CD8-positive, alpha-beta memory T cell (primary cell): Measurements from ENCODE around the gene GAS6. TPM values are rescaled to one million over a fixed set of nuclear protein-coding genes. Genes with fewer than 3 reads are reported as not detected.

Source experiments
- CTCF ChIA-PET: fragments of 350-600 bp; sonication (Branson Sonifier 250); formaldehyde crosslinking; loops from one replicate; lab custom pipeline; 2021; ENCODE audit warnings: antibody characterized with exemption; lab: Charles Lee
- POLR2A ChIA-PET: fragments of 350-600 bp; sonication (Branson Sonifier 250); formaldehyde crosslinking; loops from one replicate; lab custom pipeline; 2021; ENCODE audit warnings: antibody characterized with exemption; lab: Charles Lee
- DNase-seq, 5 donors: peaks; one replicate each; pipeline versions ENCODE4 v3.0.0 to v3.0.0-alpha.2; 2020 to 2022; ENCODE audit warnings: mixed read lengths in 1 of 5
- H3K27ac ChIP-seq: one replicate; pipeline ENCODE4 v1.7.0; 2013; ENCODE audit warnings: low read depth, mild to moderate bottlenecking, low read length, moderate library complexity
- H3K27me3 ChIP-seq: 2 replicates; pipeline ENCODE4 v1.7.0; 2013; ENCODE audit warnings: low read length, mild to moderate bottlenecking; ENCODE audit not compliant: insufficient read depth, poor library complexity, severe bottlenecking
- H3K36me3 ChIP-seq: 2 replicates; pipeline ENCODE4 v1.7.0; 2013; ENCODE audit warnings: mild to moderate bottlenecking, low read length, moderate library complexity; ENCODE audit not compliant: insufficient read depth
- H3K4me1 ChIP-seq: 2 replicates; pipeline ENCODE4 v1.7.0; 2013; ENCODE audit warnings: mild to moderate bottlenecking, low read length, moderate library complexity; ENCODE audit not compliant: insufficient read depth
- H3K4me3 ChIP-seq: 2 replicates; pipeline ENCODE4 v1.7.0; 2013; ENCODE audit warnings: mild to moderate bottlenecking, low read length
- H3K9me3 ChIP-seq: 2 replicates; pipeline ENCODE4 v1.7.0; 2013; ENCODE audit warnings: mild to moderate bottlenecking, low read length
- H3K27ac Mint-ChIP-seq, 8 donors: one replicate each; pipeline ENCODE4 v1.8.0; 2020 to 2021; ENCODE audit warnings: mixed read lengths in 8 of 8, mild to moderate bottlenecking in 6 of 8, inconsistent platforms in 3 of 8, moderate library complexity in 3 of 8
- H3K27me3 Mint-ChIP-seq, 2 donors: one replicate each; pipeline ENCODE4 v1.8.0; 2020 to 2021; ENCODE audit warnings: mixed read lengths in 2 of 2, mild to moderate bottlenecking in 1 of 2, moderate library complexity in 1 of 2
- H3K36me3 Mint-ChIP-seq, 3 donors: one replicate each; pipeline ENCODE4 v1.8.0; 2020 to 2021; ENCODE audit warnings: mixed read lengths in 3 of 3, inconsistent platforms in 1 of 3, mild to moderate bottlenecking in 1 of 3
- H3K4me1 Mint-ChIP-seq, 3 donors: one replicate each; pipeline ENCODE4 v1.8.0; 2020 to 2021; ENCODE audit warnings: mixed read lengths in 3 of 3, inconsistent platforms in 1 of 3, mild to moderate bottlenecking in 1 of 3
- H3K4me3 Mint-ChIP-seq, 7 donors: one replicate each; pipeline ENCODE4 v1.8.0; 2020 to 2021; ENCODE audit warnings: mixed read lengths in 7 of 7, mild to moderate bottlenecking in 6 of 7, moderate library complexity in 4 of 7, inconsistent platforms in 2 of 7
- H3K9me3 Mint-ChIP-seq, 5 donors: one replicate each; pipeline ENCODE4 v1.8.0; 2020 to 2022; ENCODE audit warnings: mixed read lengths in 5 of 5, mild to moderate bottlenecking in 3 of 5, moderate library complexity in 2 of 5, inconsistent platforms in 1 of 5
- polyA plus RNA-seq: library from polyadenylated mRNA; unstranded; fragments of 300-500 nt; fragmentation: Illumina TruSeq; gene quantifications from one replicate; pipeline ENCODE4 v1.2.3, GENCODE V29; 2021
- total RNA-seq, 2 experiments: library from RNA; stranded (reverse); gene quantifications; one replicate each; pipeline ENCODE4 v1.2.3, GENCODE V29; 2021

The GAS6 gene
- total and polyA plus RNA-seq, 3 experiments from 2014 or later: 0.42 to 0.50 (median 0.47) TPM

DNA sequence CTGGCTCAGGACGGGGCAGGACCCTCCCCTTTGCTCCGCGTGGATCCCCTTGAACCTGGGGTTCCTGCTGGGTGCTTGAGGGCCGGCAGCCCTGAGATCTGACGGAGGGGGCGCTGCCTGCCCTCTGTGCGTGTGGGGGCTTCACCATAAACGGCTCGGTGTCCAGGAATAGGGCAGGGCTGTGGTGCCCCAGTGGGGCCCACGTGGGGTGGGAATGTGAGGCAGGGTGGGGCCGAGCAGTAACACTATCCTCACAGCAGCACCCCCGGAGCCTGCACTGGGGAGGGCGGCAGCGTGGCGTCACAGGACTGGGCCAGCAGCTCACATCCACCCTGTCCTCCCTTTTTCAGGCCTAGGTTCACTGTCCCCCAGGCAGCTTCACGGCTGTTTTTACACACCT lies 38.0 kb downstream of the GAS6 start:
- Histone ChIP-seq H3K9me3 (no peaks in the 10 kb centered on the region), H3K27me3 (no peaks in the 10 kb centered on the region), H3K36me3 (no peaks in the 10 kb centered on the region), H3K4me1 (no peaks in the 10 kb centered on the region), H3K27ac (no peak overlapping the region), H3K4me3 (no peak overlapping the region)
- no peaks in the 10 kb centered on the region for H3K9me3 Mint-ChIP-seq
- DNase-seq: no peak
- H3K27me3 Mint-ChIP-seq: no peaks in the 10 kb centered on the region
- H3K36me3 Mint-ChIP-seq: peaks cover 0 to 3% (median 1%) of the 10 kb centered on the region in 3 donors
- CTCF ChIA-PET: no interaction called here
- POLR2A ChIA-PET: no interaction called here
- H3K4me3 Mint-ChIP-seq: no peak overlapping the region
- no peak overlapping the region for H3K27ac Mint-ChIP-seq
- H3K4me1 Mint-ChIP-seq: no peaks in the 10 kb centered on the region

DNA sequence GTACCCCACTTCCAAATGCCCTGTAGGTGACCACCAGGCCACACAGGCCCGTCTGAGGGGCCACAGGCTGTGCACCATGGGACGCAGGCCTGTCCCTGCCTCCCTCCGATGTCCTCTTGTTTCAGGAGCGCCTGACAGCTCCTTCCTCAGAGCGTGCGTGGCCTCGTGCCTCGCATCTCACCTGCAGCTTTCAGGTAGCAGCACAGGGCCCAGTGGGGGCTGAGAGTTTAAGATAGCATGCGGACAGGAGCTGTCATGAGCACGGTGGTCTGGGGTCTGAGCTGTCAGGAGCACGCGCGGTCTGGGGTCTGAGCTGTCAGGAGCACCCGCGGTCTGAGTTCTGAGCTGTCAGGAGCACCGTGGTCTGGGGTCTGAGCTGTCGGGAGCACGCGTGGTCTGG lies 40.1 kb downstream of the GAS6 start:
- Histone ChIP-seq H3K4me3 (no peak overlapping the region), H3K36me3 (no peaks in the 10 kb centered on the region), H3K27me3 (no peaks in the 10 kb centered on the region), H3K9me3 (no peaks in the 10 kb centered on the region), H3K4me1 (no peaks in the 10 kb centered on the region), H3K27ac (no peak overlapping the region)
- DNase-seq: no peak
- Mint-ChIP-seq H3K4me3 (no peak overlapping the region), H3K27me3 (no peaks in the 10 kb centered on the region), H3K27ac (no peak overlapping the region), H3K9me3 (no peaks in the 10 kb centered on the region), H3K36me3 (peaks cover 0 to 3% (median 1%) of the 10 kb centered on the region in 3 donors), H3K4me1 (no peaks in the 10 kb centered on the region)
- ChIA-PET CTCF (no interaction called here), POLR2A (no interaction called here)

DNA sequence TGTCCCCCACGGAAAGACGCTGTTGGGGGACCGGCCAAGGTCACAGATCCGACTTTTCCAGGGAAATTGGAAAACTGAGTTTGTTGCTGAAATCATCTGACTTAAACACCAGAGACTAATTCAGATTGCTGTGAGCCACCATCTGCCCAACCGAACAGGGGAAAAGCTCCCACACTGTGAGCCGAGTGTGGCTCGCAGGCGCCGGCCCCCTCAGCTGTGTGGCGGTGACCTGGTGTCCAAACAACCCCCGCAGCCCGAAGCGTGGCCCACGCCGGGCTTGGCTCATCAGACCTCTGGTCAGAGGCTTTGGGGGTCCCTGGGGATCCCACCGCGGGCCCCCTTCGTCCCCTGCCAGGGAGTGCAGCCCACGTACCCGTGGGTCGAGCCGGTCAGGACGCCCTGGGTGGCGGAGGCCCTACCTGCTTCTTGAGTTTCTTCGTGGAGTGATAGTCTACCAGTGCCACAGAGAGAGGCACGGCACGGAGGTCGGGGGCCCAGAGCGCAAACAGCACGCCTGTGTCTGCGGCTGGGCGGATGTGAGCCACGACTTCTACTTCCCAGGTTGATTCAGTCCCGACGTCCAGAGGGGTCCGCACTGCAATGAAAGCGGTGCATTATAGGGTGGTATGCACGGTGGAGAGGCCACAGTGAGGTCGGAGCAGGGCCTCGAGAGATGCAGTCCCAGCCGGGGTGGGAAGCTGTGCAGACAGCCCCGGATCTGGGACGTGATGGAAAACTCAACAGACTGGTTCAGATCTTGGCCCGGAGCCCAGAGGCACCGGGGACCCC lies 40.7 kb downstream of the GAS6 start:
- Histone ChIP-seq H3K36me3 (no peaks in the 10 kb centered on the region), H3K27ac (no peak overlapping the region), H3K27me3 (no peaks in the 10 kb centered on the region), H3K9me3 (no peaks in the 10 kb centered on the region), H3K4me3 (no peak overlapping the region), H3K4me1 (no peaks in the 10 kb centered on the region)
- Mint-ChIP-seq H3K4me3 (no peak overlapping the region), H3K36me3 (peaks cover 0 to 3% (median 1%) of the 10 kb centered on the region in 3 donors), H3K4me1 (no peaks in the 10 kb centered on the region), H3K27me3 (no peaks in the 10 kb centered on the region), H3K9me3 (no peaks in the 10 kb centered on the region), H3K27ac (no peak overlapping the region)
- DNase-seq: no peak
- ChIA-PET POLR2A (no interaction called here), CTCF (no interaction called here)

- H3K4me1 Mint-ChIP-seq: peaks cover 0 to 4% (median 2%) of the 10 kb centered on the region in 3 donors
- H3K36me3 Mint-ChIP-seq: peaks cover 0 to 3% (median 1%) of the 10 kb centered on the region in 3 donors
- no peak for DNase-seq
- Histone ChIP-seq H3K4me1 (no peaks in the 10 kb centered on the region), H3K27ac (no peak overlapping the region), H3K4me3 (no peak overlapping the region), H3K9me3 (no peaks in the 10 kb centered on the region), H3K36me3 (no peaks in the 10 kb centered on the region), H3K27me3 (no peaks in the 10 kb centered on the region)
- no peaks in the 10 kb centered on the region for H3K9me3 Mint-ChIP-seq
- H3K27me3 Mint-ChIP-seq: no peaks in the 10 kb centered on the region
- H3K27ac Mint-ChIP-seq: no peak overlapping the region
- ChIA-PET CTCF (no interaction called here), POLR2A (no interaction called here)
- H3K4me3 Mint-ChIP-seq: no peak overlapping the region
Observed at GRCh38 chr13:113822266-113822665, 41.6 kb downstream of the GAS6 start.

DNA sequence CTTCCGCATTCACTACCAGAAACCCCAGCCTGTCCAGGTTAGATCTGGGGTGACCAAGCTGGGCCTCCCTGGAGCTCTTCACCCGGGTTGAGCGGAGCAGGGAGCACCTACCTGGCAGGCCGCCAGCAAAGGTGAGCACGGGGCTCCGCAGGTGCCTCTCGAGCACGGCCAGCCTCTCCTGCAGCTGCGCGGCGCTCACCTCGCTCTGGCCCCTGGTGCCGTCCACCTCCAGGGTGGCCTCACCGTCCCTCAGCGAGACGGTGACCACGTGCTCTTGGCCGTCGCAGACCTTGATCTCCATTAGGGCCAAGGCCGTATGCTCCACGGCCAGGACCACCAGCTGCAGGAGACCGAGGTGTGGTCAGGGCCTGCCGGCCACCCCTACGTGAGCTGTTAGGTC lies 42.0 kb downstream of the GAS6 start:
- H3K4me1 ChIP-seq: peaks cover under 1% of the 10 kb centered on the region
- Mint-ChIP-seq H3K9me3 (no peaks in the 10 kb centered on the region), H3K4me3 (no peak overlapping the region), H3K36me3 (peaks cover 0 to 3% (median 1%) of the 10 kb centered on the region in 3 donors), H3K27ac (no peak overlapping the region), H3K4me1 (peaks cover 3 to 7% (median 4%) of the 10 kb centered on the region in 3 donors), H3K27me3 (peaks cover 0 to 2% of the 10 kb centered on the region in 2 donors)
- no peaks in the 10 kb centered on the region for H3K36me3 ChIP-seq
- POLR2A ChIA-PET: no interaction called here
- no peak overlapping the region for H3K4me3 ChIP-seq
- H3K27ac ChIP-seq: no peak overlapping the region
- no peaks in the 10 kb centered on the region for H3K27me3 ChIP-seq
- CTCF ChIA-PET: no interaction called here
- H3K9me3 ChIP-seq: no peaks in the 10 kb centered on the region
- DNase-seq: no peak

DNA sequence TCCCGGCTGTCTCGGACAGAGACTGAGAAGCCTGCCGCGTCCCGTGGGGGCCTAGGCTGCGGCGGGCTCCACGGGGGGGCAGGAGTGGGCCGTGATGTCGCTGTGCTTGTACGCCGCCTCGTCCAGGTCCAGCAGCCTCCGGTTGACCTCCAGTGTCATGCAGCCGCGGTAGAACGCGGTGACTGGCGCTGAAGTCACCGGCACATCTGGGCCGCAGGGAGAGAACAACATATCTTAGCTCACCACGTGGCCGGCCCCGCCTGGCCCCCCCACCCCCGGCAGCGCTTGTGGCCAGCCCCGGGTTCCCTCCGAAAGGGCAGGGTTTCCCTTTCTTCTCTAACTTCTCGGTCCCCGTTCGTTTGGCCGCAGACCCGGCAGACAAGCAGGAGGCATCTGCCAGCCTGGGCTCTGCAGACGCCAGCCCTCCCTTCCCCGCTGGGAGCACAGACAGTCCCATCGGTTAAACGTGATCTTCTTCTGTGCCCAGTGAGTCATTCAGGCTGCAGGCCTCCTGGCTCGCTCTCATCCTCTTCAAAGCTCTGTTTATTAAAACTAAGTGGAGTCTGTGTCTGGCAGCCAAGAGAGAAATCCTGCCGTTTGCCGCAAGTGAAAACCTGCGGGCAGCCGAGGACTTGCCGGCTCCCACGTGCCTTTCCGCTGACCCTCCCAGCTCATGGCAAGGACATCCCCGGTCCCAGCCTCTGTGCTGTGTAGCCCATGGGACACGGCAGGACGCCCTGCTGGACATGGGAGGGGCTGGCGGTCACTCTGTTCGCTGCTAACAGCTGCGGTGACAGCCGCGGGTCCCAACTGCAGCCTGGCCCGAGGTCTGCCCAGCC lies 42.8 kb downstream of the GAS6 start:
- no peak for DNase-seq
- peaks cover 8 to 13% (median 11%) of the 10 kb centered on the region in 3 donors for H3K4me1 Mint-ChIP-seq
- H3K4me3 Mint-ChIP-seq: peak overlapping the region in 1 of 7 donors; percentile 70
- H3K4me3 ChIP-seq: no peak overlapping the region
- no peak overlapping the region for H3K27ac Mint-ChIP-seq
- peaks cover 0 to 6% of the 10 kb centered on the region in 2 donors for H3K27me3 Mint-ChIP-seq
- H3K4me1 ChIP-seq: peaks cover 9% of the 10 kb centered on the region
- H3K27ac ChIP-seq: no peak overlapping the region
- H3K9me3 Mint-ChIP-seq: no peaks in the 10 kb centered on the region
- no peaks in the 10 kb centered on the region for H3K27me3 ChIP-seq
- H3K36me3 Mint-ChIP-seq: peaks cover 0 to 3% (median 1%) of the 10 kb centered on the region in 3 donors
- CTCF ChIA-PET: no interaction called here
- no peaks in the 10 kb centered on the region for H3K36me3 ChIP-seq
- POLR2A ChIA-PET: no interaction called here
- H3K9me3 ChIP-seq: no peaks in the 10 kb centered on the region

- Mint-ChIP-seq H3K36me3 (no peaks in the 10 kb centered on the region), H3K27ac (no peak overlapping the region), H3K9me3 (no peaks in the 10 kb centered on the region), H3K4me1 (peaks cover 16 to 21% (median 19%) of the 10 kb centered on the region in 3 donors), H3K27me3 (peaks cover 2 to 14% of the 10 kb centered on the region in 2 donors), H3K4me3 (no peak overlapping the region)
- POLR2A ChIA-PET: interaction anchor here (0.6 kb wide), 1 partner anchor 62 kb away, joined by 3 read pairs; no protein-coding TSS in a partner anchor
- Histone ChIP-seq H3K4me3 (no peak overlapping the region), H3K4me1 (peaks cover 14% of the 10 kb centered on the region), H3K9me3 (no peaks in the 10 kb centered on the region), H3K27ac (no peak overlapping the region), H3K36me3 (no peaks in the 10 kb centered on the region), H3K27me3 (no peaks in the 10 kb centered on the region)
- DNase-seq: no peak
- CTCF ChIA-PET: no interaction called here
Observed at GRCh38 chr13:113819731-113820715, 43.9 kb downstream of the GAS6 start.
